Measurements from ENCODE around the gene MYH11. TPM values are rescaled to one million over a fixed set of nuclear protein-coding genes. Genes with fewer than 3 reads are reported as not detected.

MYH11 gene
- total RNA-seq, 2 donors from 2014 or later = 968 to 2,091 TPM

- Histone ChIP-seq H3K9me3 (no peaks in the 10 kb centered on the region), H3K27me3 (replicated peaks; ENCODE audit: insufficient read depth) (no peaks in the 10 kb centered on the region), H3K27ac (no peak overlapping the region), H3K4me3 (no peak overlapping the region), H3K4me1 (replicated peaks) (peaks cover 3% of the 10 kb centered on the region), H3K36me3 (no peaks in the 10 kb centered on the region)
- TF ChIP-seq POLR2AphosphoS5 (IDR thresholded peaks at IDR 0.05) (no peak), CTCF (IDR thresholded peaks at IDR 0.05) (no peak), POLR2A (IDR thresholded peaks at IDR 0.05) (no peak)
- DNase-seq (ENCODE audit: low spot score) = no peak
- intact Hi-C loops (cut with DNase I) = no loop called here
- WGBS = 72% methylated on average over 9 of the region's 9 CpGs
Observed at GRCh38 chr16:15825750-15826305, 31.0 kb downstream of the MYH11 start.

GRCh38 chr16:15822957-15823356 lies 33.9 kb downstream of the MYH11 start:
- intact Hi-C loops (cut with DNase I) = no loop called here
- Histone ChIP-seq H3K4me1 (replicated peaks) (peaks cover 3% of the 10 kb centered on the region), H3K36me3 (no peaks in the 10 kb centered on the region), H3K4me3 (no peak overlapping the region), H3K27ac (peak overlapping the region; percentile 58), H3K27me3 (replicated peaks; ENCODE audit: insufficient read depth) (no peaks in the 10 kb centered on the region), H3K9me3 (no peaks in the 10 kb centered on the region)
- TF ChIP-seq CTCF (IDR thresholded peaks at IDR 0.05) = no peak
- TF ChIP-seq POLR2AphosphoS5 (IDR thresholded peaks at IDR 0.05) = peak; percentile 82
- no peak for TF ChIP-seq POLR2A (IDR thresholded peaks at IDR 0.05)
- DNase-seq (ENCODE audit: low spot score) = peak; percentile 63
- 23% methylated on average over 17 of the region's 17 CpGs for WGBS

- H3K4me3 ChIP-seq = no peak overlapping the region
- TF ChIP-seq POLR2A (IDR thresholded peaks at IDR 0.05) = no peak
- TF ChIP-seq POLR2AphosphoS5 (IDR thresholded peaks at IDR 0.05) = no peak
- TF ChIP-seq CTCF (IDR thresholded peaks at IDR 0.05) = no peak
- no peaks in the 10 kb centered on the region for H3K9me3 ChIP-seq
- 87% methylated on average over 7 of the region's 7 CpGs for whole genome bisulfite sequencing
- peaks cover 3% of the 10 kb centered on the region for H3K4me1 ChIP-seq (replicated peaks)
- no peaks in the 10 kb centered on the region for H3K27me3 ChIP-seq (replicated peaks; ENCODE audit: insufficient read depth)
- no peaks in the 10 kb centered on the region for H3K36me3 ChIP-seq
- intact Hi-C loops (cut with DNase I) = no loop called here
- no peak overlapping the region for H3K27ac ChIP-seq
- DNase-seq (ENCODE audit: low spot score) = no peak
Observed at GRCh38 chr16:15820837-15821236, 36.0 kb downstream of the MYH11 start.

GRCh38 chr16:15819046-15819445 lies 37.8 kb downstream of the MYH11 start:
- TF ChIP-seq POLR2AphosphoS5 (IDR thresholded peaks at IDR 0.05) (no peak), POLR2A (IDR thresholded peaks at IDR 0.05) (no peak), CTCF (IDR thresholded peaks at IDR 0.05) (no peak)
- Histone ChIP-seq H3K4me3 (no peak overlapping the region), H3K36me3 (no peaks in the 10 kb centered on the region), H3K9me3 (no peaks in the 10 kb centered on the region), H3K27me3 (replicated peaks; ENCODE audit: insufficient read depth) (no peaks in the 10 kb centered on the region), H3K27ac (no peak overlapping the region), H3K4me1 (replicated peaks) (peaks cover 3% of the 10 kb centered on the region)
- intact Hi-C loops (cut with DNase I) = no loop called here
- DNase-seq (ENCODE audit: low spot score) = no peak
- 87% methylated on average over 2 of the region's 2 CpGs for WGBS

- TF ChIP-seq POLR2A (IDR thresholded peaks at IDR 0.05) (no peak), CTCF (IDR thresholded peaks at IDR 0.05) (no peak), POLR2AphosphoS5 (IDR thresholded peaks at IDR 0.05) (no peak)
- peaks cover 3% of the 10 kb centered on the region for H3K4me1 ChIP-seq (replicated peaks)
- no peak overlapping the region for H3K27ac ChIP-seq
- 72% methylated on average over 2 of the region's 2 CpGs for WGBS
- H3K36me3 ChIP-seq = no peaks in the 10 kb centered on the region
- no peaks in the 10 kb centered on the region for H3K27me3 ChIP-seq (replicated peaks; ENCODE audit: insufficient read depth)
- H3K9me3 ChIP-seq = no peaks in the 10 kb centered on the region
- H3K4me3 ChIP-seq = no peak overlapping the region
- DNase-seq (ENCODE audit: low spot score) = no peak
- intact Hi-C loops (cut with DNase I) = no loop called here
Observed at GRCh38 chr16:15817446-15817845, 39.4 kb downstream of the MYH11 start.

Data from prostate gland (tissue), 2 donors.